ENCODE measurements around the gene ARMC2. TPM values are rescaled to one million over a fixed set of nuclear protein-coding genes. Genes with fewer than 3 reads are reported as not detected.
"Not testable (repeated sequence)": the region's sequence is repeated elsewhere in the genome, so short reads cannot be mapped to it uniquely, and the experiment has no call there.

The ARMC2 gene
- total RNA-seq, 5 donors from 2014 or later (not counting 1 experiment from before 2014, with no cell fraction given) = 6.4 to 10.0 (median 8.1) TPM

- CTCF ChIA-PET = no interaction called here
- Mint-ChIP-seq H3K36me3 (peaks cover 6% of the 10 kb centered on the region), H3K9me3 (no peaks in the 10 kb centered on the region), H3K4me3 (no peak overlapping the region), H3K27me3 (no peaks in the 10 kb centered on the region), H3K27ac (no peak overlapping the region), H3K4me1 (peaks cover 0 to 13% (median 6%) of the 10 kb centered on the region in 3 donors)
- H3K27me3 ChIP-seq (replicated peaks in 1 of 2; ENCODE audit: control insufficient read depth in 2 of 2, extremely low read depth in 1 of 2, insufficient read depth in 2 of 2, low read length in 1 of 2) = no peaks in the 10 kb centered on the region
- WGBS (ENCODE audit: insufficient coverage) = 100% methylated on average over 1 of the region's 2 CpGs
- POLR2A ChIA-PET = no interaction called here
- H3K36me3 ChIP-seq (ENCODE audit: control insufficient read depth in 2 of 2, extremely low read depth in 1 of 2, insufficient read depth in 1 of 2, low read length in 1 of 2) = no peaks in the 10 kb centered on the region
- ATAC-seq (replicated peaks in 1 of 4) (no peak), DNase-seq (no peak)
- peaks cover 0 to 2% of the 10 kb centered on the region in 2 experiments for H3K4me1 ChIP-seq (ENCODE audit: control insufficient read depth in 1 of 2, extremely low read depth in 1 of 2, insufficient read depth in 2 of 2, low read length in 2 of 2)
- H3K4me3 ChIP-seq (ENCODE audit: control insufficient read depth in 1 of 2, extremely low read depth in 1 of 2, low read length in 1 of 2) = no peak overlapping the region
- no peaks in the 10 kb centered on the region for H3K9me3 ChIP-seq
- H3K27ac ChIP-seq (ENCODE audit: low read length) = no peak overlapping the region
Measured at GRCh38 chr6:108888745-108889144, 40.5 kb downstream of the ARMC2 start.

- H3K27ac ChIP-seq (ENCODE audit: low read length); H3K36me3 ChIP-seq (ENCODE audit: control insufficient read depth in 2 of 2, extremely low read depth in 1 of 2, insufficient read depth in 1 of 2, low read length in 1 of 2); H3K9me3 ChIP-seq; H3K36me3 Mint-ChIP-seq; H3K27ac Mint-ChIP-seq; DNase-seq; H3K4me3 ChIP-seq (ENCODE audit: control insufficient read depth in 1 of 2, extremely low read depth in 1 of 2, low read length in 1 of 2); H3K27me3 ChIP-seq (replicated peaks in 1 of 2; ENCODE audit: control insufficient read depth in 2 of 2, extremely low read depth in 1 of 2, insufficient read depth in 2 of 2, low read length in 1 of 2); ATAC-seq (replicated peaks in 1 of 4); H3K4me3 Mint-ChIP-seq; H3K27me3 Mint-ChIP-seq; POLR2A ChIA-PET; H3K9me3 Mint-ChIP-seq: not testable (repeated sequence)
- peaks cover 0 to 20% of the 10 kb centered on the region in 2 experiments for H3K4me1 ChIP-seq (ENCODE audit: control insufficient read depth in 1 of 2, extremely low read depth in 1 of 2, insufficient read depth in 2 of 2, low read length in 2 of 2)
- peaks cover 0 to 14% (median 13%) of the 10 kb centered on the region in 3 donors for H3K4me1 Mint-ChIP-seq
- no CpG with 5 or more reads among the region's 5 CpGs for WGBS (ENCODE audit: insufficient coverage)
- CTCF ChIA-PET = interaction anchor here in 1 of 2 donors (0.6 kb wide), 1 partner anchor 242 kb away, joined by 8 read pairs; no protein-coding TSS in a partner anchor
Measured at GRCh38 chr6:108890898-108891297, 42.7 kb downstream of the ARMC2 start.

GRCh38 chr6:108895571-108895970, 47.3 kb downstream of the ARMC2 start:
- CTCF ChIA-PET = interaction anchor here in 1 of 2 donors (0.8 to 1.3 kb wide), 2 partner anchors 30 to 181 kb away, joined by 3 read pairs; no protein-coding TSS in a partner anchor
- Histone ChIP-seq H3K27ac (ENCODE audit: low read length) (peak overlapping the region; percentile 86), H3K36me3 (ENCODE audit: control insufficient read depth in 2 of 2, extremely low read depth in 1 of 2, insufficient read depth in 1 of 2, low read length in 1 of 2) (no peaks in the 10 kb centered on the region), H3K9me3 (no peaks in the 10 kb centered on the region), H3K4me1 (ENCODE audit: control insufficient read depth in 1 of 2, extremely low read depth in 1 of 2, insufficient read depth in 2 of 2, low read length in 2 of 2) (peaks cover 0 to 37% of the 10 kb centered on the region in 2 experiments), H3K4me3 (ENCODE audit: control insufficient read depth in 1 of 2, extremely low read depth in 1 of 2, low read length in 1 of 2) (no peak overlapping the region), H3K27me3 (replicated peaks in 1 of 2; ENCODE audit: control insufficient read depth in 2 of 2, extremely low read depth in 1 of 2, insufficient read depth in 2 of 2, low read length in 1 of 2) (no peaks in the 10 kb centered on the region)
- ATAC-seq (replicated peaks in 1 of 4) = peak in 1 of 4 experiments; percentile 32
- WGBS (ENCODE audit: insufficient coverage) = no CpG with 5 or more reads among the region's 1 CpG
- POLR2A ChIA-PET = no interaction called here
- Mint-ChIP-seq H3K4me1 (peaks cover 12 to 46% (median 34%) of the 10 kb centered on the region in 3 donors), H3K36me3 (peaks cover under 1% of the 10 kb centered on the region), H3K27me3 (no peaks in the 10 kb centered on the region), H3K9me3 (no peaks in the 10 kb centered on the region), H3K4me3 (no peak overlapping the region), H3K27ac (peak overlapping the region; percentile 71 to 86)
- DNase-seq = peak in 1 of 35 experiments; percentile 37

- ATAC-seq (replicated peaks in 1 of 4) = peak; percentile 43 to 85 (median 69)
- no CpG with 5 or more reads among the region's 3 CpGs for WGBS (ENCODE audit: insufficient coverage)
- Histone ChIP-seq H3K36me3 (ENCODE audit: control insufficient read depth in 2 of 2, extremely low read depth in 1 of 2, insufficient read depth in 1 of 2, low read length in 1 of 2) (no peaks in the 10 kb centered on the region), H3K9me3 (no peaks in the 10 kb centered on the region), H3K4me1 (ENCODE audit: control insufficient read depth in 1 of 2, extremely low read depth in 1 of 2, insufficient read depth in 2 of 2, low read length in 2 of 2) (peaks cover 0 to 40% of the 10 kb centered on the region in 2 experiments), H3K27ac (ENCODE audit: low read length) (peak overlapping the region; percentile 86), H3K4me3 (ENCODE audit: control insufficient read depth in 1 of 2, extremely low read depth in 1 of 2, low read length in 1 of 2) (no peak overlapping the region), H3K27me3 (replicated peaks in 1 of 2; ENCODE audit: control insufficient read depth in 2 of 2, extremely low read depth in 1 of 2, insufficient read depth in 2 of 2, low read length in 1 of 2) (no peaks in the 10 kb centered on the region)
- Mint-ChIP-seq H3K4me1 (peaks cover 16 to 49% (median 37%) of the 10 kb centered on the region in 3 donors), H3K27me3 (no peaks in the 10 kb centered on the region), H3K9me3 (no peaks in the 10 kb centered on the region), H3K27ac (peak overlapping the region; percentile 89 to 98), H3K36me3 (peaks cover 4% of the 10 kb centered on the region), H3K4me3 (peak overlapping the region; percentile 44 to 69 (median 62))
- peak in 1 of 35 experiments; percentile 72 for DNase-seq
- POLR2A ChIA-PET = interaction anchor here in 1 of 2 donors (0.7 kb wide), 1 partner anchor 49 kb away, joined by 3 read pairs; no protein-coding TSS in a partner anchor
- CTCF ChIA-PET = interaction anchor here in 1 of 2 donors (0.8 to 1.3 kb wide), 2 partner anchors 30 to 180 kb away, joined by 3 read pairs; no protein-coding TSS in a partner anchor
Measured at GRCh38 chr6:108896111-108896661, 48.0 kb downstream of the ARMC2 start.

GRCh38 chr6:108897371-108897770, 49.1 kb downstream of the ARMC2 start:
- Histone ChIP-seq H3K9me3 (no peaks in the 10 kb centered on the region), H3K4me1 (ENCODE audit: control insufficient read depth in 1 of 2, extremely low read depth in 1 of 2, insufficient read depth in 2 of 2, low read length in 2 of 2) (peaks cover 6 to 52% of the 10 kb centered on the region in 2 experiments), H3K36me3 (ENCODE audit: control insufficient read depth in 2 of 2, extremely low read depth in 1 of 2, insufficient read depth in 1 of 2, low read length in 1 of 2) (no peaks in the 10 kb centered on the region), H3K4me3 (ENCODE audit: control insufficient read depth in 1 of 2, extremely low read depth in 1 of 2, low read length in 1 of 2) (no peak overlapping the region), H3K27me3 (replicated peaks in 1 of 2; ENCODE audit: control insufficient read depth in 2 of 2, extremely low read depth in 1 of 2, insufficient read depth in 2 of 2, low read length in 1 of 2) (no peaks in the 10 kb centered on the region), H3K27ac (ENCODE audit: low read length) (no peak overlapping the region)
- no peak overlapping the region for H3K4me3 Mint-ChIP-seq
- H3K9me3 Mint-ChIP-seq = no peaks in the 10 kb centered on the region
- CTCF ChIA-PET = no interaction called here
- no peak overlapping the region for H3K27ac Mint-ChIP-seq
- DNase-seq (no peak), ATAC-seq (replicated peaks in 1 of 4) (no peak)
- no peaks in the 10 kb centered on the region for H3K27me3 Mint-ChIP-seq
- WGBS (ENCODE audit: insufficient coverage) = no CpG with 5 or more reads among the region's 1 CpG
- POLR2A ChIA-PET = no interaction called here
- H3K36me3 Mint-ChIP-seq = peaks cover 4% of the 10 kb centered on the region
- H3K4me1 Mint-ChIP-seq = peaks cover 24 to 60% (median 45%) of the 10 kb centered on the region in 3 donors

- H3K9me3 ChIP-seq = no peaks in the 10 kb centered on the region
- H3K36me3 Mint-ChIP-seq = peaks cover 4% of the 10 kb centered on the region
- peaks cover 28 to 50% (median 28%) of the 10 kb centered on the region in 3 donors for H3K4me1 Mint-ChIP-seq
- no peaks in the 10 kb centered on the region for H3K36me3 ChIP-seq (ENCODE audit: control insufficient read depth in 2 of 2, extremely low read depth in 1 of 2, insufficient read depth in 1 of 2, low read length in 1 of 2)
- no peak overlapping the region for H3K4me3 ChIP-seq (ENCODE audit: control insufficient read depth in 1 of 2, extremely low read depth in 1 of 2, low read length in 1 of 2)
- ATAC-seq (replicated peaks in 1 of 4) = peak in 3 of 4 experiments; percentile 61 to 93 (median 86)
- ChIA-PET POLR2A (no interaction called here), CTCF (interaction anchor here in 1 of 2 donors (0.6 kb wide), 1 partner anchor 13 kb away, joined by 3 read pairs; no protein-coding TSS in a partner anchor)
- peak in 1 of 35 experiments; percentile 28 for DNase-seq
- H3K27ac Mint-ChIP-seq = peak overlapping the region; percentile 56 to 75
- H3K4me1 ChIP-seq (ENCODE audit: control insufficient read depth in 1 of 2, extremely low read depth in 1 of 2, insufficient read depth in 2 of 2, low read length in 2 of 2) = peaks cover 9 to 31% of the 10 kb centered on the region in 2 experiments
- no peaks in the 10 kb centered on the region for H3K9me3 Mint-ChIP-seq
- peak overlapping the region in 1 of 3 donors; percentile 45 for H3K4me3 Mint-ChIP-seq
- H3K27me3 ChIP-seq (replicated peaks in 1 of 2; ENCODE audit: control insufficient read depth in 2 of 2, extremely low read depth in 1 of 2, insufficient read depth in 2 of 2, low read length in 1 of 2) = no peaks in the 10 kb centered on the region
- H3K27ac ChIP-seq (ENCODE audit: low read length) = peak overlapping the region; percentile 57
- no peaks in the 10 kb centered on the region for H3K27me3 Mint-ChIP-seq
Measured at GRCh38 chr6:108902382-108902792, 54.2 kb downstream of the ARMC2 start.
